Measurements from ENCODE around the gene OSBPL9.
A peak's percentile ranks its signal among the peaks of the same experiment; 100 is the strongest.

The OSBPL9 gene

GRCh38 chr1:51615780-51616291 lies 1.1 kb upstream of the OSBPL9 start:
- no peaks in the 10 kb centered on the region for H3K27me3 ChIP-seq (ENCODE audit: control insufficient read depth, insufficient read depth, low read length)
- H3K36me3 ChIP-seq (ENCODE audit: control insufficient read depth, insufficient read depth, low read length), result no peaks in the 10 kb centered on the region
- no peaks in the 10 kb centered on the region for H3K4me1 ChIP-seq (ENCODE audit: control insufficient read depth, insufficient read depth, low read length)
- no peak overlapping the region for H3K27ac ChIP-seq (ENCODE audit: low read depth, low read length)
- H3K9ac ChIP-seq (ENCODE audit: low read length), result no peak overlapping the region
- H3K4me3 ChIP-seq (ENCODE audit: low read length), result no peak overlapping the region

- H3K4me3 ChIP-seq (ENCODE audit: low read length), result peak overlapping the region; percentile 18
Measured at GRCh38 chr1:51616490-51616889, 402 bp upstream of the OSBPL9 start.

GRCh38 chr1:51618715-51619114 lies 1.8 kb downstream of the OSBPL9 start:
- Histone ChIP-seq H3K9ac (ENCODE audit: low read length) (no peak overlapping the region), H3K36me3 (ENCODE audit: control insufficient read depth, insufficient read depth, low read length) (no peaks in the 10 kb centered on the region), H3K27ac (ENCODE audit: low read depth, low read length) (no peak overlapping the region), H3K27me3 (ENCODE audit: control insufficient read depth, insufficient read depth, low read length) (no peaks in the 10 kb centered on the region), H3K4me1 (ENCODE audit: control insufficient read depth, insufficient read depth, low read length) (no peaks in the 10 kb centered on the region), H3K4me3 (ENCODE audit: low read length) (no peak overlapping the region)

More at GRCh38 chr1:51616490-51616889, 402 bp upstream of the OSBPL9 start:
- Histone ChIP-seq H3K9ac (ENCODE audit: low read length) (no peak overlapping the region), H3K36me3 (ENCODE audit: control insufficient read depth, insufficient read depth, low read length) (no peaks in the 10 kb centered on the region), H3K27me3 (ENCODE audit: control insufficient read depth, insufficient read depth, low read length) (no peaks in the 10 kb centered on the region), H3K4me1 (ENCODE audit: control insufficient read depth, insufficient read depth, low read length) (no peaks in the 10 kb centered on the region), H3K27ac (ENCODE audit: low read depth, low read length) (no peak overlapping the region)

- no peak overlapping the region for H3K27ac ChIP-seq (ENCODE audit: low read depth, low read length)
- no peaks in the 10 kb centered on the region for H3K27me3 ChIP-seq (ENCODE audit: control insufficient read depth, insufficient read depth, low read length)
- H3K9ac ChIP-seq (ENCODE audit: low read length), result no peak overlapping the region
- H3K36me3 ChIP-seq (ENCODE audit: control insufficient read depth, insufficient read depth, low read length), result no peaks in the 10 kb centered on the region
- H3K4me3 ChIP-seq (ENCODE audit: low read length), result no peak overlapping the region
- peaks cover 3% of the 10 kb centered on the region for H3K4me1 ChIP-seq (ENCODE audit: control insufficient read depth, insufficient read depth, low read length)
Measured at GRCh38 chr1:51620470-51620869, 3.6 kb downstream of the OSBPL9 start.

- no peaks in the 10 kb centered on the region for H3K27me3 ChIP-seq (ENCODE audit: control insufficient read depth, insufficient read depth, low read length)
- no peak overlapping the region for H3K4me3 ChIP-seq (ENCODE audit: low read length)
- no peak overlapping the region for H3K9ac ChIP-seq (ENCODE audit: low read length)
- H3K4me1 ChIP-seq (ENCODE audit: control insufficient read depth, insufficient read depth, low read length), result peaks cover 3% of the 10 kb centered on the region
- H3K27ac ChIP-seq (ENCODE audit: low read depth, low read length), result no peak overlapping the region
- H3K36me3 ChIP-seq (ENCODE audit: control insufficient read depth, insufficient read depth, low read length), result no peaks in the 10 kb centered on the region
Measured at GRCh38 chr1:51621161-51621560, 4.3 kb downstream of the OSBPL9 start.

GRCh38 chr1:51621841-51622454 lies 5.1 kb downstream of the OSBPL9 start:
- H3K27ac ChIP-seq (ENCODE audit: low read depth, low read length), result no peak overlapping the region
- no peaks in the 10 kb centered on the region for H3K27me3 ChIP-seq (ENCODE audit: control insufficient read depth, insufficient read depth, low read length)
- no peaks in the 10 kb centered on the region for H3K36me3 ChIP-seq (ENCODE audit: control insufficient read depth, insufficient read depth, low read length)
- no peak overlapping the region for H3K9ac ChIP-seq (ENCODE audit: low read length)
- H3K4me3 ChIP-seq (ENCODE audit: low read length), result no peak overlapping the region
- peaks cover 3% of the 10 kb centered on the region for H3K4me1 ChIP-seq (ENCODE audit: control insufficient read depth, insufficient read depth, low read length)

- no peaks in the 10 kb centered on the region for H3K36me3 ChIP-seq (ENCODE audit: control insufficient read depth, insufficient read depth, low read length)
- peaks cover 3% of the 10 kb centered on the region for H3K4me1 ChIP-seq (ENCODE audit: control insufficient read depth, insufficient read depth, low read length)
- H3K27ac ChIP-seq (ENCODE audit: low read depth, low read length), result no peak overlapping the region
- H3K27me3 ChIP-seq (ENCODE audit: control insufficient read depth, insufficient read depth, low read length), result no peaks in the 10 kb centered on the region
- H3K4me3 ChIP-seq (ENCODE audit: low read length), result no peak overlapping the region
- no peak overlapping the region for H3K9ac ChIP-seq (ENCODE audit: low read length)
Measured at GRCh38 chr1:51622455-51622913, 5.6 kb downstream of the OSBPL9 start.

- no peak overlapping the region for H3K27ac ChIP-seq (ENCODE audit: low read depth, low read length)
- no peaks in the 10 kb centered on the region for H3K27me3 ChIP-seq (ENCODE audit: control insufficient read depth, insufficient read depth, low read length)
- H3K9ac ChIP-seq (ENCODE audit: low read length), result no peak overlapping the region
- H3K36me3 ChIP-seq (ENCODE audit: control insufficient read depth, insufficient read depth, low read length), result no peaks in the 10 kb centered on the region
- peaks cover 3% of the 10 kb centered on the region for H3K4me1 ChIP-seq (ENCODE audit: control insufficient read depth, insufficient read depth, low read length)
- no peak overlapping the region for H3K4me3 ChIP-seq (ENCODE audit: low read length)
Measured at GRCh38 chr1:51623025-51623424, 6.1 kb downstream of the OSBPL9 start.

- H3K9ac ChIP-seq (ENCODE audit: low read length), result no peak overlapping the region
- H3K4me1 ChIP-seq (ENCODE audit: control insufficient read depth, insufficient read depth, low read length), result peaks cover 3% of the 10 kb centered on the region
- H3K36me3 ChIP-seq (ENCODE audit: control insufficient read depth, insufficient read depth, low read length), result no peaks in the 10 kb centered on the region
- H3K27ac ChIP-seq (ENCODE audit: low read depth, low read length), result no peak overlapping the region
- no peaks in the 10 kb centered on the region for H3K27me3 ChIP-seq (ENCODE audit: control insufficient read depth, insufficient read depth, low read length)
- H3K4me3 ChIP-seq (ENCODE audit: low read length), result no peak overlapping the region
Measured at GRCh38 chr1:51623450-51623849, 6.6 kb downstream of the OSBPL9 start.

- Histone ChIP-seq H3K4me3 (ENCODE audit: low read length) (no peak overlapping the region), H3K27ac (ENCODE audit: low read depth, low read length) (no peak overlapping the region)
Measured at GRCh38 chr1:51624855-51625254, 8.0 kb downstream of the OSBPL9 start.

GRCh38 chr1:51627672-51628071 lies 10.8 kb downstream of the OSBPL9 start:
- Histone ChIP-seq H3K36me3 (ENCODE audit: control insufficient read depth, insufficient read depth, low read length) (no peaks in the 10 kb centered on the region), H3K27ac (ENCODE audit: low read depth, low read length) (no peak overlapping the region), H3K4me3 (ENCODE audit: low read length) (no peak overlapping the region), H3K27me3 (ENCODE audit: control insufficient read depth, insufficient read depth, low read length) (no peaks in the 10 kb centered on the region), H3K4me1 (ENCODE audit: control insufficient read depth, insufficient read depth, low read length) (peaks cover 5% of the 10 kb centered on the region), H3K9ac (ENCODE audit: low read length) (no peak overlapping the region)

More at GRCh38 chr1:51624855-51625254, 8.0 kb downstream of the OSBPL9 start:
- Histone ChIP-seq H3K27me3 (ENCODE audit: control insufficient read depth, insufficient read depth, low read length) (no peaks in the 10 kb centered on the region), H3K36me3 (ENCODE audit: control insufficient read depth, insufficient read depth, low read length) (no peaks in the 10 kb centered on the region), H3K4me1 (ENCODE audit: control insufficient read depth, insufficient read depth, low read length) (peaks cover 5% of the 10 kb centered on the region), H3K9ac (ENCODE audit: low read length) (no peak overlapping the region)

- no peak overlapping the region for H3K9ac ChIP-seq (ENCODE audit: low read length)
- H3K4me3 ChIP-seq (ENCODE audit: low read length), result no peak overlapping the region
- H3K36me3 ChIP-seq (ENCODE audit: control insufficient read depth, insufficient read depth, low read length), result no peaks in the 10 kb centered on the region
- peaks cover 5% of the 10 kb centered on the region for H3K4me1 ChIP-seq (ENCODE audit: control insufficient read depth, insufficient read depth, low read length)
- H3K27me3 ChIP-seq (ENCODE audit: control insufficient read depth, insufficient read depth, low read length), result no peaks in the 10 kb centered on the region
- H3K27ac ChIP-seq (ENCODE audit: low read depth, low read length), result no peak overlapping the region
Measured at GRCh38 chr1:51628715-51629590, 12.1 kb downstream of the OSBPL9 start.
